HEK293 (cell line): ENCODE measurements around the gene AP5S1.
A peak's percentile ranks its signal among the peaks of the same experiment; 100 is the strongest.

Experiments
- CTCF ChIA-PET: fragments of 350-600 bp; formaldehyde crosslinking; extraction: SDS; loops from one replicate; lab custom pipeline; 2021; ENCODE audit warnings: antibody characterized with exemption; lab: Yijun Ruan, JAX
- POLR2A ChIA-PET: fragments of 300-600 bp; formaldehyde crosslinking; extraction: SDS; loops from one replicate; lab custom pipeline; 2020; ENCODE audit warnings: antibody characterized with exemption, inconsistent platforms; lab: Yijun Ruan, JAX
- H3K27ac ChIP-seq: fragments of 200-500 bp; sonication (Bioruptor generic); 2 replicates; pipeline ENCODE4 v1.5.1; 2014; ENCODE audit warnings: low read depth, low read length, control low read depth, inconsistent platforms; ENCODE audit errors: extremely low read depth
- H3K36me3 ChIP-seq, 2 experiments: fragments of 200-500 bp in 1 of 2; sonication (Bioruptor generic) in 1 of 2; 1 replicate in 1 of 2; 2 replicates in 1 of 2; pipeline ENCODE4 v1.5.1; 2014 to 2017; ENCODE audit warnings: inconsistent platforms in 2 of 2, low read length in 2 of 2; ENCODE audit not compliant: control insufficient read depth in 2 of 2, insufficient read depth in 1 of 2
- H3K4me1 ChIP-seq: fragments of 200-500 bp; sonication (Bioruptor generic); 2 replicates; pipeline ENCODE4 v1.5.1; 2014; ENCODE audit warnings: mild to moderate bottlenecking, low read length, inconsistent platforms; ENCODE audit not compliant: control insufficient read depth, insufficient read depth
- H3K4me3 ChIP-seq: 2 replicates; pipeline ENCODE4 v1.5.1; 2011; ENCODE audit warnings: low read depth, mild to moderate bottlenecking, control low read depth, low read length, moderate library complexity
- H3K9me3 ChIP-seq: fragments of 200-500 bp; sonication (Bioruptor generic); 2 replicates; pipeline ENCODE4 v1.5.1; 2014; ENCODE audit warnings: low read depth, low read length, inconsistent platforms; ENCODE audit not compliant: control insufficient read depth, insufficient read depth
- AEBP2 ChIP-seq: fragments of 450-650 bp; formaldehyde crosslinking; IDR thresholded peaks from 2 replicates; pipeline ENCODE4 v1.5.1; 2016; ENCODE audit warnings: missing biosample characterization, missing genetic modification characterization, borderline replicate concordance
- ELK4 ChIP-seq: IDR thresholded peaks from 2 replicates; pipeline ENCODE4 v1.6.1; 2011; ENCODE audit warnings: mild to moderate bottlenecking, low read depth, low read length, borderline replicate concordance
- GLIS1 ChIP-seq: fragments of 450-650 bp; formaldehyde crosslinking; IDR thresholded peaks from 2 replicates; pipeline ENCODE4 v1.5.1; 2016; ENCODE audit warnings: missing biosample characterization, missing genetic modification characterization
- HOXA7 ChIP-seq: sonication (generic); formaldehyde crosslinking; IDR thresholded peaks from 2 replicates; pipeline ENCODE4 v1.8.1; 2022; ENCODE audit warnings: missing genetic modification reagents, borderline replicate concordance
- KLF1 ChIP-seq: fragments of 450-650 bp; formaldehyde crosslinking; IDR thresholded peaks from 2 replicates; pipeline ENCODE4 v1.5.1; 2016; ENCODE audit warnings: missing biosample characterization, missing genetic modification characterization
- PRDM4 ChIP-seq: fragments of 450-650 bp; formaldehyde crosslinking; IDR thresholded peaks from 2 replicates; pipeline ENCODE4 v1.5.1; 2017; ENCODE audit warnings: missing biosample characterization, missing genetic modification characterization
- RBAK ChIP-seq: fragments of 450-650 bp; formaldehyde crosslinking; IDR thresholded peaks from 2 replicates; pipeline ENCODE4 v1.5.1; 2016; ENCODE audit warnings: missing biosample characterization, missing genetic modification characterization
- SCRT1 ChIP-seq: fragments of 450-650 bp; formaldehyde crosslinking; IDR thresholded peaks from 2 replicates; pipeline ENCODE4 v1.5.1; 2016; ENCODE audit warnings: missing biosample characterization, missing genetic modification characterization, borderline replicate concordance
- ZBTB26 ChIP-seq: fragments of 450-650 bp; formaldehyde crosslinking; optimal IDR thresholded peaks from 2 replicates; pipeline ENCODE3; 2016; ENCODE audit warnings: missing biosample characterization, mild to moderate bottlenecking, missing genetic modification characterization
- ZEB2 ChIP-seq: fragments of 450-650 bp; formaldehyde crosslinking; IDR thresholded peaks from 2 replicates; pipeline ENCODE4 v1.5.1; 2016; ENCODE audit warnings: missing biosample characterization, missing genetic modification characterization
- ZFHX2 ChIP-seq: fragments of 450-650 bp; formaldehyde crosslinking; conservative IDR thresholded peaks from 2 replicates; pipeline ENCODE4 v1.5.1; 2016; ENCODE audit warnings: missing biosample characterization, missing genetic modification characterization
- ZNF133 ChIP-seq: fragments of 450-650 bp; formaldehyde crosslinking; IDR thresholded peaks from 2 replicates; pipeline ENCODE4 v1.5.1; 2016; ENCODE audit warnings: missing biosample characterization, missing genetic modification characterization
- ZNF202 ChIP-seq: fragments of 450-650 bp; formaldehyde crosslinking; IDR thresholded peaks from 2 replicates; pipeline ENCODE4 v1.5.1; 2016; ENCODE audit warnings: missing biosample characterization, missing genetic modification characterization, borderline replicate concordance
- ZNF214 ChIP-seq: fragments of 450-650 bp; formaldehyde crosslinking; IDR thresholded peaks from 2 replicates; pipeline ENCODE4 v1.5.1; 2017; ENCODE audit warnings: missing biosample characterization, mild to moderate bottlenecking, missing genetic modification characterization, borderline replicate concordance
- ZNF302 ChIP-seq: fragments of 450-650 bp; formaldehyde crosslinking; IDR thresholded peaks from 2 replicates; pipeline ENCODE4 v1.5.1; 2016; ENCODE audit warnings: missing biosample characterization, missing genetic modification characterization, low read depth
- ZNF362 ChIP-seq: fragments of 450-650 bp; formaldehyde crosslinking; IDR thresholded peaks from 2 replicates; pipeline ENCODE4 v1.5.1; 2016; ENCODE audit warnings: missing biosample characterization, missing genetic modification characterization
- ZNF404 ChIP-seq: fragments of 450-650 bp; formaldehyde crosslinking; IDR thresholded peaks from 2 replicates; pipeline ENCODE4 v1.5.1; 2017; ENCODE audit warnings: missing biosample characterization, missing genetic modification characterization
- ZNF510 ChIP-seq: fragments of 450-650 bp; formaldehyde crosslinking; IDR thresholded peaks from 2 replicates; pipeline ENCODE4 v1.5.1; 2018; ENCODE audit warnings: mild to moderate bottlenecking, missing genetic modification characterization, missing biosample characterization; ENCODE audit not compliant: insufficient replicate concordance
- ZNF549 ChIP-seq: fragments of 450-650 bp; IDR thresholded peaks from 2 replicates; pipeline ENCODE4 v1.5.1; 2018; ENCODE audit warnings: missing biosample characterization, missing genetic modification characterization, mild to moderate bottlenecking, inconsistent platforms, moderate library complexity
- ZNF555 ChIP-seq: fragments of 450-650 bp; formaldehyde crosslinking; conservative IDR thresholded peaks from 2 replicates; pipeline ENCODE4 v1.5.1; 2017; ENCODE audit warnings: missing biosample characterization, mild to moderate bottlenecking, missing genetic modification characterization, inconsistent platforms
- ZNF558 ChIP-seq: fragments of 450-650 bp; formaldehyde crosslinking; IDR thresholded peaks from 2 replicates; pipeline ENCODE4 v1.5.1; 2016; ENCODE audit warnings: missing biosample characterization, missing genetic modification characterization
- ZNF585B ChIP-seq: fragments of 450-650 bp; formaldehyde crosslinking; IDR thresholded peaks from 2 replicates; pipeline ENCODE4 v1.5.1; 2016; ENCODE audit warnings: missing biosample characterization, missing genetic modification characterization
- ZNF610 ChIP-seq: fragments of 450-650 bp; formaldehyde crosslinking; IDR thresholded peaks from 2 replicates; pipeline ENCODE4 v1.5.1; 2016; ENCODE audit warnings: missing biosample characterization, missing genetic modification characterization, borderline replicate concordance
- ZNF629 ChIP-seq: fragments of 450-650 bp; formaldehyde crosslinking; IDR thresholded peaks from 2 replicates; pipeline ENCODE4 v1.5.1; 2017; ENCODE audit warnings: missing biosample characterization, missing genetic modification characterization
- ZNF701 ChIP-seq: fragments of 450-650 bp; formaldehyde crosslinking; IDR thresholded peaks from 2 replicates; pipeline ENCODE4 v1.5.1; 2016; ENCODE audit warnings: missing biosample characterization, missing genetic modification characterization
- ZNF747 ChIP-seq: fragments of 450-650 bp; formaldehyde crosslinking; IDR thresholded peaks from 2 replicates; pipeline ENCODE4 v1.5.1; 2016; ENCODE audit warnings: missing biosample characterization, missing genetic modification characterization
- ZNF776 ChIP-seq: fragments of 450-650 bp; formaldehyde crosslinking; IDR thresholded peaks from 2 replicates; pipeline ENCODE4 v1.5.0; 2017; ENCODE audit warnings: missing biosample characterization, missing genetic modification characterization, borderline replicate concordance
- ZNF777 ChIP-seq: fragments of 450-650 bp; formaldehyde crosslinking; IDR thresholded peaks from 2 replicates; pipeline ENCODE4 v1.5.1; 2017; ENCODE audit warnings: missing biosample characterization, missing genetic modification characterization, borderline replicate concordance
- ZSCAN18 ChIP-seq: fragments of 450-650 bp; formaldehyde crosslinking; IDR thresholded peaks from 2 replicates; pipeline ENCODE4 v1.5.1; 2016; ENCODE audit warnings: missing biosample characterization, missing genetic modification characterization

The AP5S1 gene

GRCh38 chr20:3846740-3847428 is 26.5 kb downstream of the AP5S1 start, which contains the start of gene MAVS:
TSS of gene MAVS (plus strand) at chr20:3846834. CDS start at chr20:3854625, 7,791 bp downstream.
- peaks cover 0 to 7% of the 10 kb centered on the region in 2 experiments; a peak in 2 of 3 replicates for H3K36me3 ChIP-seq
- peak within 1 kb of the TSS; percentile 94 for H3K4me3 ChIP-seq
- CTCF ChIA-PET = interaction anchor here (0.7 to 1.0 kb wide), 3 partner anchors 9 to 222 kb away, joined by 3 to 5 read pairs (median 3); no protein-coding TSS in a partner anchor
- peak within 1 kb of the TSS; percentile 92 for H3K27ac ChIP-seq
- H3K4me1 ChIP-seq = peaks cover 11% of the 10 kb centered on the region
- H3K9me3 ChIP-seq = no peaks in the 10 kb centered on the region
- POLR2A ChIA-PET = interaction anchor here (1.4 kb wide), 1 partner anchor 27 kb away, joined by 8 read pairs; the partner anchor contains the start of gene AP5S1
- peak; percentile 22; the same call in 1 of the 2 replicates for TF ChIP-seq ZFHX2
- no peak for TF ChIP-seq ZNF202
- no peak for TF ChIP-seq ZNF404 (tag by site-specific recombination)
- TF ChIP-seq ZNF610 = 0 out of 2 replicates have a peak, but pooled peaks have one; percentile 17
- no peak for TF ChIP-seq ZNF133 (tag by site-specific recombination)
- TF ChIP-seq ZNF776 = no peak
- no peak for TF ChIP-seq ZNF747 (tag by site-specific recombination)
- TF ChIP-seq AEBP2 (tag by site-specific recombination) = no peak
- TF ChIP-seq SCRT1 (tag by site-specific recombination) = no peak
- TF ChIP-seq ZNF510 (tag by site-specific recombination) = no peak
- TF ChIP-seq ZBTB26 = peak; percentile 92
- peak; percentile 17; the same call in 1 of the 2 replicates for TF ChIP-seq PRDM4
- no peak for TF ChIP-seq ZNF549 (tag by site-specific recombination)
- TF ChIP-seq ZNF362 (tag by site-specific recombination) = no peak
- peak; percentile 42; the same call in 1 of the 2 replicates for TF ChIP-seq ZNF629
- no peak for TF ChIP-seq HOXA7 (CRISPR knock-in tag)
- no peak for TF ChIP-seq RBAK (tag by site-specific recombination)
- TF ChIP-seq ZEB2 (tag by site-specific recombination) = no peak
- no peak for TF ChIP-seq ZNF555 (tag by site-specific recombination)
- no peak for TF ChIP-seq ZNF701 (tag by site-specific recombination)
- no peak for TF ChIP-seq ZNF214 (tag by site-specific recombination)
- TF ChIP-seq KLF1 = peak; percentile 64; the same call in 1 of the 2 replicates
- TF ChIP-seq ZNF777 (tag by site-specific recombination) = no peak
- no peak for TF ChIP-seq ZSCAN18 (tag by site-specific recombination)
- TF ChIP-seq GLIS1 (tag by site-specific recombination) = peak; percentile 54; the same call in 1 of the 2 replicates
- no peak for TF ChIP-seq ZNF558 (tag by site-specific recombination)
- no peak for TF ChIP-seq ZNF585B (tag by site-specific recombination)
- no peak for TF ChIP-seq ELK4
- no peak for TF ChIP-seq ZNF302 (tag by site-specific recombination)
